ENCODE data around the gene LGALS9B. TPM values are rescaled to one million over a fixed set of nuclear protein-coding genes. Genes with fewer than 3 reads are reported as not detected.
"Not testable (repeated sequence)": the region's sequence is repeated elsewhere in the genome, so short reads cannot be mapped to it uniquely, and the experiment has no call there.

Gene LGALS9B
- total and polyA plus RNA-seq, 2 donors (not counting 3 experiments of a cell fraction or from before 2014, with no cell fraction given), result not detected

GRCh38 chr17:20422826-20423225 lies 44.5 kb downstream of the LGALS9B start:
- H3K9ac ChIP-seq (replicated peaks; ENCODE audit: extremely low read depth, insufficient read depth, low read length); dilution Hi-C loops (cut with MboI; ENCODE audit: extremely low pct_ligation_motif_present, low sequenced_read_pairs); FAIRE-seq; H3K4me2 ChIP-seq (ENCODE audit: insufficient read depth, low read length); BruUV-seq (replicated peaks); H3K9me1 ChIP-seq (replicated peaks; ENCODE audit: control insufficient read depth, extremely low read depth, insufficient read depth, low read length); H3K4me1 ChIP-seq (ENCODE audit: control insufficient read depth, extremely low read depth, insufficient read depth, low read length); H3K79me2 ChIP-seq (ENCODE audit: control insufficient read depth, insufficient read depth, low read length); H3K4me3 ChIP-seq (replicated peaks in 1 of 3; ENCODE audit: insufficient read depth in 1 of 3, low read depth in 1 of 3, low read length in 3 of 3); H3K9me3 ChIP-seq (replicated peaks; ENCODE audit: control insufficient read depth, insufficient read depth, low read length); CTCF ChIA-PET; DNase-seq (ENCODE audit: low read depth, low spot score); H2AFZ ChIP-seq (ENCODE audit: low read depth, low read length); H3K36me3 ChIP-seq (ENCODE audit: control insufficient read depth in 2 of 2, extremely low read depth in 1 of 2, insufficient read depth in 2 of 2, low read length in 2 of 2); POLR2A ChIA-PET; H4K20me1 ChIP-seq (replicated peaks; ENCODE audit: control insufficient read depth, extremely low read depth, insufficient read depth, low read length); intact Hi-C loops (cut with micrococcal nuclease); H3K27ac ChIP-seq (ENCODE audit: insufficient read depth, low read depth, low read length); H3K27me3 ChIP-seq (ENCODE audit: control insufficient read depth in 2 of 2, insufficient read depth in 2 of 2, low read length in 2 of 2): not testable (repeated sequence)

- DNase-seq (ENCODE audit: low read depth, low spot score); dilution Hi-C loops (cut with MboI; ENCODE audit: extremely low pct_ligation_motif_present, low sequenced_read_pairs); H3K4me2 ChIP-seq (ENCODE audit: insufficient read depth, low read length); H3K27ac ChIP-seq (ENCODE audit: insufficient read depth, low read depth, low read length); intact Hi-C loops (cut with micrococcal nuclease); H4K20me1 ChIP-seq (replicated peaks; ENCODE audit: control insufficient read depth, extremely low read depth, insufficient read depth, low read length); H3K36me3 ChIP-seq (ENCODE audit: control insufficient read depth in 2 of 2, extremely low read depth in 1 of 2, insufficient read depth in 2 of 2, low read length in 2 of 2); POLR2A ChIA-PET; H3K9me3 ChIP-seq (replicated peaks; ENCODE audit: control insufficient read depth, insufficient read depth, low read length); H3K4me1 ChIP-seq (ENCODE audit: control insufficient read depth, extremely low read depth, insufficient read depth, low read length); BruUV-seq (replicated peaks); H3K9me1 ChIP-seq (replicated peaks; ENCODE audit: control insufficient read depth, extremely low read depth, insufficient read depth, low read length); CTCF ChIA-PET; H3K27me3 ChIP-seq (ENCODE audit: control insufficient read depth in 2 of 2, insufficient read depth in 2 of 2, low read length in 2 of 2); H3K79me2 ChIP-seq (ENCODE audit: control insufficient read depth, insufficient read depth, low read length); H3K9ac ChIP-seq (replicated peaks; ENCODE audit: extremely low read depth, insufficient read depth, low read length); H3K4me3 ChIP-seq (replicated peaks in 1 of 3; ENCODE audit: insufficient read depth in 1 of 3, low read depth in 1 of 3, low read length in 3 of 3); H2AFZ ChIP-seq (ENCODE audit: low read depth, low read length); FAIRE-seq: not testable (repeated sequence)
These were observed 48.5 kb downstream of the LGALS9B start for GRCh38 chr17:20418838-20419237.

- BruUV-seq (replicated peaks); H3K27ac ChIP-seq (ENCODE audit: insufficient read depth, low read depth, low read length); H3K4me3 ChIP-seq (replicated peaks in 1 of 3; ENCODE audit: insufficient read depth in 1 of 3, low read depth in 1 of 3, low read length in 3 of 3); DNase-seq (ENCODE audit: low read depth, low spot score); H4K20me1 ChIP-seq (replicated peaks; ENCODE audit: control insufficient read depth, extremely low read depth, insufficient read depth, low read length); POLR2A ChIA-PET; H3K9me1 ChIP-seq (replicated peaks; ENCODE audit: control insufficient read depth, extremely low read depth, insufficient read depth, low read length); CTCF ChIA-PET; intact Hi-C loops (cut with micrococcal nuclease); H3K4me1 ChIP-seq (ENCODE audit: control insufficient read depth, extremely low read depth, insufficient read depth, low read length); H3K9ac ChIP-seq (replicated peaks; ENCODE audit: extremely low read depth, insufficient read depth, low read length); H3K4me2 ChIP-seq (ENCODE audit: insufficient read depth, low read length); H3K36me3 ChIP-seq (ENCODE audit: control insufficient read depth in 2 of 2, extremely low read depth in 1 of 2, insufficient read depth in 2 of 2, low read length in 2 of 2); H3K9me3 ChIP-seq (replicated peaks; ENCODE audit: control insufficient read depth, insufficient read depth, low read length); FAIRE-seq; H3K27me3 ChIP-seq (ENCODE audit: control insufficient read depth in 2 of 2, insufficient read depth in 2 of 2, low read length in 2 of 2); H3K79me2 ChIP-seq (ENCODE audit: control insufficient read depth, insufficient read depth, low read length); dilution Hi-C loops (cut with MboI; ENCODE audit: extremely low pct_ligation_motif_present, low sequenced_read_pairs); H2AFZ ChIP-seq (ENCODE audit: low read depth, low read length): not testable (repeated sequence)
These were observed 49.8 kb downstream of the LGALS9B start for GRCh38 chr17:20417492-20418080.

- H3K9me1 ChIP-seq (replicated peaks; ENCODE audit: control insufficient read depth, extremely low read depth, insufficient read depth, low read length); H4K20me1 ChIP-seq (replicated peaks; ENCODE audit: control insufficient read depth, extremely low read depth, insufficient read depth, low read length); H3K9me3 ChIP-seq (replicated peaks; ENCODE audit: control insufficient read depth, insufficient read depth, low read length); H3K9ac ChIP-seq (replicated peaks; ENCODE audit: extremely low read depth, insufficient read depth, low read length); H3K4me2 ChIP-seq (ENCODE audit: insufficient read depth, low read length); H2AFZ ChIP-seq (ENCODE audit: low read depth, low read length); CTCF ChIA-PET; H3K27ac ChIP-seq (ENCODE audit: insufficient read depth, low read depth, low read length); BruUV-seq (replicated peaks); H3K79me2 ChIP-seq (ENCODE audit: control insufficient read depth, insufficient read depth, low read length); H3K36me3 ChIP-seq (ENCODE audit: control insufficient read depth in 2 of 2, extremely low read depth in 1 of 2, insufficient read depth in 2 of 2, low read length in 2 of 2); H3K4me1 ChIP-seq (ENCODE audit: control insufficient read depth, extremely low read depth, insufficient read depth, low read length); FAIRE-seq; DNase-seq (ENCODE audit: low read depth, low spot score); dilution Hi-C loops (cut with MboI; ENCODE audit: extremely low pct_ligation_motif_present, low sequenced_read_pairs); H3K27me3 ChIP-seq (ENCODE audit: control insufficient read depth in 2 of 2, insufficient read depth in 2 of 2, low read length in 2 of 2); H3K4me3 ChIP-seq (replicated peaks in 1 of 3; ENCODE audit: insufficient read depth in 1 of 3, low read depth in 1 of 3, low read length in 3 of 3); intact Hi-C loops (cut with micrococcal nuclease); POLR2A ChIA-PET: not testable (repeated sequence)
These were observed 50.9 kb downstream of the LGALS9B start for GRCh38 chr17:20416381-20416911.

All from endothelial cell of umbilical vein (primary cell).